GM13977 (cell line): Measurements from ENCODE around the gene AFP.

Experiments used
- DNase-seq: peaks from one replicate; pipeline ENCODE4 v3.0.0; 2012; ENCODE audit warnings: low spot score
- in situ Hi-C: fragments of 300-500 bp; cut with MboI; formaldehyde crosslinking; loops from one replicate; pipeline ENCODE4 v1.12.0; 2022; ENCODE audit warnings: low sequenced_read_pairs, low pct_unique_long_range_greater_than_20kb, mixed read lengths, inconsistent platforms; ENCODE audit not compliant: unreplicated experiment
- TF ChIP-seq, protein P1 (sequence below): IDR thresholded peaks from 2 replicates; pipeline ENCODE4 v1.5.1; 2012; ENCODE audit warnings: mild to moderate bottlenecking, control low read depth; ENCODE audit not compliant: insufficient read depth; ENCODE audit errors: extremely low read depth, missing control alignments

Gene AFP

DNA sequence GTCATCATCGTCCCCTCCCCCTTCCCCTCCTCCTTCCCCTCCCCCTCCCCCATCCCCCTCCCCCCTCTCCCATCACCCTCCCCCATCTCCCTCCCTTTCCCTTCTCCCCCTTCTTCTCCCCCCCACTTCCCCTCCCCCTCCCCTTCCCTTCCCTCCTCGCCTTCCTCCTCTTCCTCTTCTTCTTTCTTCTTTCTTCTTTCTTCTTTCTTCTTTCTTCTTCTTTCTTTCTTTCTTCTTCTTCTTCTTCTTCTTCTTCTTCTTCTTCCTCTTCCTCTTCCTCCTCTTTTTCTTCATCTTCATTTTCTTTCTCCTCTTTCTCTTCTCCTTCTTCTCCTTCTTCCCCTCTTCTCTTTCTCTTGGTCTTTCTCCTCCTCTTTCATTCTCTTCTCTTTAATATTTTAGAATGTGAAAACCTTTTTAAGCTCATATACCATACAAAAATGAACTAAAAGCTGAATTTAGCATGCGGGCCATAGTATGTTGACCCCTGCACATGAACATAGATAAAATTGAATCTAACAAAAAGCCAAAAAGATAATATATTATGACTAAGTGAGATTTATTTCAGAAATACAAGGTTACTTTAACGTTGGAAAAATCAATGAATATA is 25.0 kb downstream of the AFP start:
- DNase-seq: no peak
- in situ Hi-C loops: no loop called here
- TF ChIP-seq, protein P1, sequence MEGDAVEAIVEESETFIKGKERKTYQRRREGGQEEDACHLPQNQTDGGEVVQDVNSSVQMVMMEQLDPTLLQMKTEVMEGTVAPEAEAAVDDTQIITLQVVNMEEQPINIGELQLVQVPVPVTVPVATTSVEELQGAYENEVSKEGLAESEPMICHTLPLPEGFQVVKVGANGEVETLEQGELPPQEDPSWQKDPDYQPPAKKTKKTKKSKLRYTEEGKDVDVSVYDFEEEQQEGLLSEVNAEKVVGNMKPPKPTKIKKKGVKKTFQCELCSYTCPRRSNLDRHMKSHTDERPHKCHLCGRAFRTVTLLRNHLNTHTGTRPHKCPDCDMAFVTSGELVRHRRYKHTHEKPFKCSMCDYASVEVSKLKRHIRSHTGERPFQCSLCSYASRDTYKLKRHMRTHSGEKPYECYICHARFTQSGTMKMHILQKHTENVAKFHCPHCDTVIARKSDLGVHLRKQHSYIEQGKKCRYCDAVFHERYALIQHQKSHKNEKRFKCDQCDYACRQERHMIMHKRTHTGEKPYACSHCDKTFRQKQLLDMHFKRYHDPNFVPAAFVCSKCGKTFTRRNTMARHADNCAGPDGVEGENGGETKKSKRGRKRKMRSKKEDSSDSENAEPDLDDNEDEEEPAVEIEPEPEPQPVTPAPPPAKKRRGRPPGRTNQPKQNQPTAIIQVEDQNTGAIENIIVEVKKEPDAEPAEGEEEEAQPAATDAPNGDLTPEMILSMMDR: no peak

- DNase-seq: no peak
Measured at GRCh38 chr4:73468170-73468569, 32.1 kb downstream of the AFP start.

DNA sequence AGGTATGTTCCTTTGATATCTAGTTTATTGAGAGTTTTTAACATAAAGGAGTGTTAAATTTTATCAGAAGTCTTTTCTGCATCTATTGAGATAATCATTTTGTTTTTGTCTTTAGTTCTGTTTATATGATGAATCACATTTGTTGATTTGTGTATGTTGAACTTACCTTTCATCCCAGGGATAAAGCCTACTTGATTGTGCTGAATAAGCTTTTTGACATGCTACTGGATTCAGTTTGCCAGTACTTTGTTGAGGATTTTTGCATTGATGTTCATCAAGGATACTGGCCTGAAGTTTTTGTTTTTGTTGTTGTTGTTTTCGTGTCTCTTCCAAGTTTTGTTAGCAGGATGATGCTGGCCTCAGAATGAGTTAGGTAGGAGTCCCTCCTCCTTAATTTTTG is 34.7 kb downstream of the AFP start:
- in situ Hi-C loops: no loop called here
- no peak for DNase-seq
- TF ChIP-seq, protein P1: no peak

More at GRCh38 chr4:73468170-73468569, 32.1 kb downstream of the AFP start:
- TF ChIP-seq, protein P1: no peak
- in situ Hi-C loops: no loop called here

GRCh38 chr4:73477176-73477575 is 41.2 kb downstream of the AFP start:
- no peak for DNase-seq
- TF ChIP-seq, protein P1: no peak
- in situ Hi-C loops: no loop called here

- TF ChIP-seq, protein P1: no peak
- DNase-seq: no peak
- in situ Hi-C loops: no loop called here
Measured at GRCh38 chr4:73479323-73479722, 43.3 kb downstream of the AFP start.

GRCh38 chr4:73481358-73481757 is 45.3 kb downstream of the AFP start, which contains the start of gene AFM:
Gene AFM, plus strand, starts transcription at chr4:73481745. Its CDS starts 31 bp downstream, at chr4:73481776.
- in situ Hi-C loops: no loop called here
- TF ChIP-seq, protein P1: no peak
- DNase-seq: no peak

DNA sequence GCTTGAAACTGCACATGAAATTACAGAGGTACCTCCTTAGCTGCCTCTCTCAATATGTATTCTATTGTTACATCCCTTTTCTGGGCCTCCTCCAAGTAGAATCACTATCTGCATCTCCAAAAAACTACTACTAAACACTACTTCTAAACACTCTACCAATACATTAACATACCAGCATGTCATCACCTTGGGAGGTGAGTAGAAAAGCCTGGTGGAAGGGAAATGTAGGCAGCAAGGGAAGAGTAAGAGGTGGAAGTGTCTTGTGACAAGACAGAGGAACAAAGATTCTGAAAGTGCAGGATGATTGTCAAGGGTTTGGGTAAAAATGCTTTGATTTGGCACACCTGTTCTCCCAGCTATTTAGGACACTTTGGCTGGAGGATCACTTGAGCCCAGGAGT is 49.1 kb downstream of the AFP start:
- TF ChIP-seq, protein P1: no peak
- DNase-seq: no peak
- in situ Hi-C loops: no loop called here
